NCI-H2107 (cell line): ENCODE measurements around the gene FBN1.

Source experiments
- DNase-seq: peaks from one replicate; lab custom pipeline; 2025; lab: John Stamatoyannopoulos, UW

The FBN1 gene

GRCh38 chr15:48396020-48396419 lies 249.5 kb downstream of the FBN1 start:
- no peak for DNase-seq

GRCh38 chr15:48395521-48396011 lies 249.9 kb downstream of the FBN1 start:
- no peak for DNase-seq

- no peak for DNase-seq
Observed at GRCh38 chr15:48394970-48395369, 250.5 kb downstream of the FBN1 start.

- no peak for DNase-seq
Observed at GRCh38 chr15:48393645-48394506, 251.6 kb downstream of the FBN1 start.

GRCh38 chr15:48392356-48392755 lies 253.2 kb downstream of the FBN1 start:
- no peak for DNase-seq

GRCh38 chr15:48391950-48392349 lies 253.6 kb downstream of the FBN1 start:
- no peak for DNase-seq

- DNase-seq, result no peak
Observed at GRCh38 chr15:48389691-48390143, 255.8 kb downstream of the FBN1 start.

- no peak for DNase-seq
Observed at GRCh38 chr15:48388910-48389309, 256.6 kb downstream of the FBN1 start.

- DNase-seq, result no peak
Observed at GRCh38 chr15:48388016-48388851, 257.3 kb downstream of the FBN1 start.

GRCh38 chr15:48385031-48385830 lies 260.3 kb downstream of the FBN1 start:
- DNase-seq, result no peak

- DNase-seq, result no peak
Observed at GRCh38 chr15:48384616-48385015, 260.9 kb downstream of the FBN1 start.

- no peak for DNase-seq
Observed at GRCh38 chr15:48383031-48383430, 262.5 kb downstream of the FBN1 start.

GRCh38 chr15:48381861-48382260 lies 263.6 kb downstream of the FBN1 start:
- DNase-seq, result no peak

GRCh38 chr15:48380198-48380597 lies 265.3 kb downstream of the FBN1 start:
- no peak for DNase-seq

GRCh38 chr15:48375767-48376166 lies 269.7 kb downstream of the FBN1 start:
- DNase-seq, result no peak

- no peak for DNase-seq
Observed at GRCh38 chr15:48374472-48374871, 271.0 kb downstream of the FBN1 start.

GRCh38 chr15:48373821-48374451 lies 271.6 kb downstream of the FBN1 start:
- DNase-seq, result no peak

GRCh38 chr15:48371961-48372360 lies 273.5 kb downstream of the FBN1 start:
- DNase-seq, result no peak

- DNase-seq, result no peak
Observed at GRCh38 chr15:48371550-48371949, 274.0 kb downstream of the FBN1 start.

- peak; percentile 12 for DNase-seq
Observed at GRCh38 chr15:48370460-48370859, 275.0 kb downstream of the FBN1 start.

GRCh38 chr15:48367483-48367882 lies 278.0 kb downstream of the FBN1 start:
- no peak for DNase-seq
